Common myeloid progenitor, CD34-positive (primary cell): ENCODE results near the gene FSIP1.

ENCODE experiments used
- CTCF ChIA-PET: fragments of 350-600 bp; sonication (Branson Sonifier 250); formaldehyde crosslinking; loops from one replicate; lab custom pipeline; 2021; ENCODE audit warnings: antibody characterized with exemption; lab: Charles Lee
- POLR2A ChIA-PET: fragments of 350-600 bp; sonication (Branson Sonifier 250); formaldehyde crosslinking; loops from one replicate; lab custom pipeline; 2021; ENCODE audit warnings: antibody characterized with exemption; lab: Charles Lee
- DNase-seq, 3 donors: peaks; one replicate each; pipeline versions ENCODE4 v3.0.0 to v3.0.0-alpha.2; 2013
- H3K27ac ChIP-seq, 2 experiments: 1 replicate in 1 of 2; 2 replicates in 1 of 2; pipeline ENCODE4 v1.7.0; 2013; ENCODE audit warnings: inconsistent platforms in 2 of 2, low read length in 2 of 2, mild to moderate bottlenecking in 2 of 2, low read depth in 1 of 2, moderate library complexity in 1 of 2; ENCODE audit not compliant: severe bottlenecking in 2 of 2, insufficient read depth in 1 of 2, poor library complexity in 1 of 2
- H3K27me3 ChIP-seq, 5 experiments: replicated peaks in 2 of 5; 1 replicate in 3 of 5; 2 replicates in 2 of 5; pipeline versions ENCODE4 v1.6.1 to v1.7.0; 2013; ENCODE audit warnings: low read length in 4 of 5, mild to moderate bottlenecking in 2 of 5, moderate library complexity in 2 of 5, inconsistent platforms in 1 of 5; ENCODE audit not compliant: insufficient read depth in 5 of 5, control insufficient read depth in 4 of 5
- H3K36me3 ChIP-seq, 4 experiments: 1 replicate in 2 of 4; 2 replicates in 2 of 4; pipeline versions ENCODE4 v1.6.1 to v1.7.0; 2013; ENCODE audit warnings: low read length in 3 of 4, control low read depth in 1 of 4, mild to moderate bottlenecking in 1 of 4; ENCODE audit not compliant: control insufficient read depth in 4 of 4, insufficient read depth in 4 of 4
- H3K4me1 ChIP-seq, 4 experiments: 1 replicate in 3 of 4; 2 replicates in 1 of 4; pipeline versions ENCODE4 v1.6.1 to v1.7.1; 2013; ENCODE audit warnings: low read length in 3 of 4, mild to moderate bottlenecking in 3 of 4, control low read depth in 1 of 4, inconsistent platforms in 1 of 4, moderate library complexity in 1 of 4; ENCODE audit not compliant: control insufficient read depth in 4 of 4, insufficient read depth in 4 of 4; ENCODE audit errors: control extremely low read depth in 1 of 4
- H3K4me3 ChIP-seq, 7 experiments: 1 replicate in 4 of 7; 2 replicates in 3 of 7; pipeline versions ENCODE4 v1.5.1 to v1.7.0; 2013; ENCODE audit warnings: mild to moderate bottlenecking in 7 of 7, low read length in 6 of 7, moderate library complexity in 6 of 7, inconsistent platforms in 2 of 7, low read depth in 2 of 7, control low read depth in 1 of 7; ENCODE audit not compliant: insufficient read depth in 4 of 7, control insufficient read depth in 1 of 7; ENCODE audit errors: extremely low read depth in 1 of 7
- H3K9me3 ChIP-seq, 5 experiments: 1 replicate in 4 of 5; 2 replicates in 1 of 5; pipeline versions ENCODE4 v1.6.1 to v1.7.1; 2013; ENCODE audit warnings: low read length in 4 of 5, mild to moderate bottlenecking in 2 of 5, inconsistent platforms in 1 of 5, low read depth in 1 of 5, moderate library complexity in 1 of 5; ENCODE audit not compliant: control insufficient read depth in 4 of 5, insufficient read depth in 2 of 5; ENCODE audit errors: control extremely low read depth in 1 of 5
- WGBS: methylation state at CpG from one replicate; pipeline ENCODE4 v1.1.5; 2013; ENCODE audit not compliant: insufficient coverage; 5-methylcytosine and 5-hydroxymethylcytosine counted together

Gene FSIP1

DNA sequence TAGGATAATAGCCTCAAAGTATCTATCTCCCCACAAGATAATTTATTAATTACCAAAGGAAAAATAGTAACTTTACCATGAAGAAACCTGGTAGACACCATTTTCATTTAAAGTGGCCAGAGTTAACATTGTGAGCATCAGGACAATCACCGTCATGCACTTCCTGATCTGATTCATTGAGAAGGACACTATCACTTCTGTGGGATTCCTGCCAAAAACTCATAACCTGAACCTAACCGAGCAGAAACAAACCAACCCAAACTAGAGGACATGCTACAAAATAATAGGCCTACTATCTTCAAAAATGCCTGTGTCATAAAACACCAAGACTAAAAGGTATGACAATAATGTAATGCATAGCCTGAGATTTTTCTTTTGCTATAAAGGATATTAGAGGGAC is 39.0 kb downstream of the FSIP1 start:
- H3K9me3 ChIP-seq, result no peaks in the 10 kb centered on the region
- no peaks in the 10 kb centered on the region for H3K4me1 ChIP-seq
- no peaks in the 10 kb centered on the region for H3K27me3 ChIP-seq
- H3K36me3 ChIP-seq, result no peaks in the 10 kb centered on the region
- WGBS, result no CpG with 5 or more reads among the region's 2 CpGs
- ChIA-PET POLR2A (no interaction called here), CTCF (no interaction called here)
- H3K4me3 ChIP-seq, result no peak overlapping the region
- DNase-seq, result no peak
- H3K27ac ChIP-seq, result no peak overlapping the region

DNA sequence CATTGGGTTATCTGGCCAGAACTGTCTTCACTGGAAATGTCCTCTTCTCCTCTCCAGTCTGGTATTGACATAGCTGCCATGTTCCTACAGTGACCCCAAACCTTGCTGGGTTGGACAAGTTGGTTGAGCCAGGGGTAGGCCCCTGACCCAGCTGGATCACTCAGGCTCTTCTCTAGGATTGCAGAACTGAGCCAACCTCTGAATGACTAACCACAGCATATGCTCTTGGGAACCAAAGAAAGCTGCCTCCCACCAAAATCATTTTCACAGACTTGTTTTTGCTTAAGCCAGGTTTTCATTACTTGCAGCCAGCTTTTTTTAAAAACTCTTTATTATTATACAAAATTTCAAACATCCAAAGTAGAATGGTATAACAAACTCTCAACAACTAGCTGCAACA is 41.4 kb downstream of the FSIP1 start:
- Histone ChIP-seq H3K27ac (no peak overlapping the region), H3K36me3 (no peaks in the 10 kb centered on the region), H3K4me3 (no peak overlapping the region), H3K4me1 (no peaks in the 10 kb centered on the region), H3K9me3 (no peaks in the 10 kb centered on the region), H3K27me3 (no peaks in the 10 kb centered on the region)
- POLR2A ChIA-PET, result interaction anchor here (0.7 kb wide), 1 partner anchor 14 kb away, joined by 3 read pairs; no protein-coding TSS in a partner anchor
- CTCF ChIA-PET, result interaction anchor here (1.4 to 1.6 kb wide), 2 partner anchors 15 to 54 kb away, joined by 3 to 5 read pairs; no protein-coding TSS in a partner anchor
- no peak for DNase-seq

DNA sequence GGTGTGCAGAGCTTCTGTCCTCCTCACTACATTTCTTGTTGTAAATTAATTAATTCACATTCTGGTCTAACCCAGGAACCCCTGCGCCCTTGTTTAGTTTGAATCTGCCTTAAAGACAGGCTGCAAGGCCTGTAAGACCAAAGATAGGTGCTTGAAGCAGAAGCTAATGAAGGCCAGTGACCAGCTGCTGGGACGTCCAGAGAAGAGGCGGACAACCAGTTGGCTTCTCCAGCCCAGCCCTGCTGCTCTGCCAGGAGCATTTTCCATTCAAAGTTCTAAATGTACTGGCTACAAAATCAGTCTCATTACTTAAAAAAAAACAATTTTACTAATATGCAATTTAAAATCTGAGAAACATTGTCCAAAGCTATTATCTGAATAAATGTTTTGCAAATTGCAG is 43.6 kb downstream of the FSIP1 start:
- WGBS, result 96% methylated on average over 3 of the region's 3 CpGs
- Histone ChIP-seq H3K9me3 (no peaks in the 10 kb centered on the region), H3K36me3 (no peaks in the 10 kb centered on the region), H3K4me3 (no peak overlapping the region), H3K27ac (no peak overlapping the region), H3K4me1 (no peaks in the 10 kb centered on the region), H3K27me3 (no peaks in the 10 kb centered on the region)
- DNase-seq, result no peak
- ChIA-PET CTCF (no interaction called here), POLR2A (no interaction called here)

DNA sequence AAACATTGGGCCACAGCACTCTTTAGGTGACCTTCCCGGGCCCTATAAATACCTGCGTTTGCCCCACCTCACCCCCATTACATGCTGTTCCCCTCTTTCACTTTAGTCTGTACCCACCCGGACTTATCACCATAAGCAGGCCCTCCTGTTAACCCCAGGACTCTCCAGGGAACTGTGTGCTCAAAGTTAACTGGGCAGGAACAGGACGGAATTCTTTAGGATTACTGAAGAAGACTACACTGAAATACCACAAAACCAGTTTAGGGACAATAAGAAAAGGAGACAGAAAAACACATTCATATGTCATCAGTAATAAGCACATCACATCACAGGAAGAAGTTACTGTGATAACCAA is 45.5 kb downstream of the FSIP1 start:
- Histone ChIP-seq H3K9me3 (no peaks in the 10 kb centered on the region), H3K36me3 (no peaks in the 10 kb centered on the region), H3K27me3 (no peaks in the 10 kb centered on the region), H3K4me3 (no peak overlapping the region), H3K27ac (no peak overlapping the region), H3K4me1 (no peaks in the 10 kb centered on the region)
- CTCF ChIA-PET, result no interaction called here
- DNase-seq, result no peak
- POLR2A ChIA-PET, result no interaction called here
- WGBS, result 100% methylated on average over 2 of the region's 4 CpGs

DNA sequence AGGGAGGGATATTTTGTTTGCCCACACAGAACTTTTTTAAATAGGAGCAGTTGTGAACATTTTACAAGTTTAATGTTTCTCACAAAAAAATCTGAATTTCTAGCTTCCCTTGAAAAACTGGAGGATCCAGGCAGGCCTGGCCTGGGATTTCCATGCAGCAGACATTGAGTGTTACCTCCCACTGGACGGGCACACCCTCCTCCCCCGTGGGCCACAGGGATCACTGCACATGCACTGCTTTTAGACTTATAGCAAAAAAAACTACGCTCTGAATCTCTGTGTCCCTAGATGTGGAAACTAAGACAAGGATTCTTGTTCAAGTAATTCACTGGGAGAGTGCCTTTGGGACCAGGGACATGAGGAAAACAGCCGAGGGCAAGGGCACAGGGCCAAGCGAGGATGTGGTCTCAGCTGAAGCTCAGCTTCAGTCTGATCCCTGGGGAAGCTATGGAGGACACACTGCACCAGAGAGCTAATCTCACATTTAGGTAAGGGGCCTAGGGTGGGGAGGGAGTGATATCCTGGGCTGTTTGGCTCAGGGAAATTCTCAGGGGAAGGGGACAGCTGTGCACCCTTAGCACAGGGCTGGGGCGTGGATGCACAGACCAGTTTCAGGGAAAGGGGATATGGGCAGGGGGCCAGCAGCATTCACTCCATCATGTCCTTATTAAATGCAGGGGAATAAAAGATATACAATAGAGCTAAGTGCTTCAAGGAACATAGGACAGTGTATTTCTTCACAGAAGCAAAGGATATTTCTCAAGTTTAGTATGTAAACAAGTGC is 46.0 kb downstream of the FSIP1 start:
- H3K4me3 ChIP-seq, result no peak overlapping the region
- no peaks in the 10 kb centered on the region for H3K4me1 ChIP-seq
- ChIA-PET POLR2A (no interaction called here), CTCF (interaction anchor here (1.2 to 1.7 kb wide), 3 partner anchors 20 to 51 kb away, joined by 3 to 4 read pairs (median 4); no protein-coding TSS in a partner anchor)
- no peak overlapping the region for H3K27ac ChIP-seq
- H3K36me3 ChIP-seq, result no peaks in the 10 kb centered on the region
- WGBS, result 91% methylated on average over 6 of the region's 6 CpGs
- no peak for DNase-seq
- H3K27me3 ChIP-seq, result no peaks in the 10 kb centered on the region
- H3K9me3 ChIP-seq, result no peaks in the 10 kb centered on the region

DNA sequence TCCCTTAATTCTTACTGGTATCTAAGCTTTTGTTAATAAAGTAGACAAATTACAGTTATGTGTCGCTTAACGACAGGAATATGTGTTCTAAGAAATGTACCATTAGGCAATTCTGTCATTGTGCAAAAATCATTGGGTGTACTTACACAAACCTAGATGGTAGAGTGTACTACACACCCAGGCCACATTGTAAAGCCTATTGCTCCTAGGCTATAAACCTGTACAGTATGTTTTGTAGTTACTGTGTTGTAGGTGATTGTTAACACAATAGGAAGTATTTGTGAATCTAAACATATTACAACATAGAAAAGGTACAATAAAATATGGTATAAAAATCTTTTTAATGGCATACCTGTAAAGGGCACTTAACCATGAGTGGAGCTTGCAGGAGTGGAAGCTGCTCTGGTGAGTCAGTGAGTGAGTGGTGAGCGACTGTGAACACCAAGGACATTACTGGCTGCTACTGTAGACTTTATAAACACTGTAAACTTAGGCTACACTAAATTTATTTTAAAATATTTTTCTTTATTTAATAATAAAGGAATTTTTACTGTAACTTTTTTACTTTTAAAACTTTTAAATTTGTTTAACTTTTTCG is 47.4 kb downstream of the FSIP1 start:
- Histone ChIP-seq H3K4me3 (no peak overlapping the region), H3K9me3 (no peaks in the 10 kb centered on the region), H3K27ac (no peak overlapping the region), H3K36me3 (no peaks in the 10 kb centered on the region), H3K4me1 (no peaks in the 10 kb centered on the region), H3K27me3 (no peaks in the 10 kb centered on the region)
- no CpG with 5 or more reads among the region's 4 CpGs for WGBS
- ChIA-PET POLR2A (no interaction called here), CTCF (interaction anchor here (0.8 to 1.7 kb wide), 4 partner anchors 10 to 50 kb away, joined by 3 to 4 read pairs (median 4); no protein-coding TSS in a partner anchor)
- no peak for DNase-seq

DNA sequence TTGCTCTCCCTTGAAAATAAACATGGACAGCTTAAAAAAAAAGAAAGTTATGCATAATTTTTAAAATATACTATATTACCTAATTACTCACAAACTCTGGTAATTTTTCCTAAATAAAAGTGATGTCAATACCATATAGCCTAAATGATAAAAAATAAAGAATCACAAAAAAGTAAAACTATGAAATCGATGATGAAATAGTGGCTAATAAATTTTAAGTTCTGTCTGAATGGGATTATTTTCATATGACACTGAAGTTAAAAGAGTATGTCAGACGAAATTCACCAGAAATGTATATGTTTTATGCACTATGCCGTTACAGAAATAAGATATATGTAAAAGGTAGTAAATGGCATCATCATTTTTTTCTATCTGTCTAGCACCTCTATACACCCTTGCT is 51.4 kb downstream of the FSIP1 start:
- Histone ChIP-seq H3K27me3 (no peaks in the 10 kb centered on the region), H3K27ac (no peak overlapping the region), H3K4me1 (no peaks in the 10 kb centered on the region), H3K36me3 (no peaks in the 10 kb centered on the region), H3K4me3 (no peak overlapping the region), H3K9me3 (no peaks in the 10 kb centered on the region)
- ChIA-PET POLR2A (no interaction called here), CTCF (no interaction called here)
- WGBS, result no CpG with 5 or more reads among the region's 3 CpGs
- no peak for DNase-seq
